HG02885 (cell line): ENCODE results near the gene GPR157.

Experiments used
- ATAC-seq: cut with Tn5 transposase; IDR thresholded peaks from one replicate; pipeline ENCODE4 v1.9.1; 2021; ENCODE audit warnings: mild to moderate bottlenecking; ENCODE audit not compliant: unreplicated experiment, poor library complexity

The GPR157 gene

GRCh38 chr1:9068981-9069325 is 59.9 kb downstream of the GPR157 start:
- no peak for ATAC-seq

GRCh38 chr1:9066945-9067807 is 61.7 kb downstream of the GPR157 start:
- no peak for ATAC-seq

DNA sequence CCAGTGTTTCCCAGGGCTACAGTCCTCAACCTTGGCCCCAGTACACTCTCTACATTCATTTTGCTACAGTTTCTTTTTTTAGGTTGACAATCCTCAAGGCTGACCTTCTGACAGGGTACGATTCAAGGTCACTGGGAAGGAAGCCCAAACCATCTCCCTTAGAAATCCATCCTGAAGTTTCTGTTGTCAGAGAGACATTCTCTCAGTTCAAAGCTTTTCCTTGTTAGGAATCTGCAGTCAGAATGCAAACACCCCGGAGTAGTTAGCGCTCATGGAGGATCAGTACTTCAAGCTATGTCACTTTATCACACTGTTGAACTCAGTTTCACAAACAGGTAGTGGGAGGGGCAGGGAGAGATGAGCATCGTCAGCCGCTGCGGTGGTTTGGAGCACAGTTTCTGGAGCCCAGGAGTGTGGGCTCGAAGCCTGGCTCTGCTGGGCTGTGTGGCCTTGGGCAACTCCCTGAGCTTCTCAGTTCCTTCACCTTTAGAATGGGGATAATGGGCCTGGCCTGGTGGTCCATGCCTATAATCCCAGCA is 63.6 kb downstream of the GPR157 start:
- ATAC-seq: no peak

- no peak for ATAC-seq
Measured at GRCh38 chr1:9062846-9063245, 66.1 kb downstream of the GPR157 start.

GRCh38 chr1:9062021-9062471 is 66.9 kb downstream of the GPR157 start:
- no peak for ATAC-seq

DNA sequence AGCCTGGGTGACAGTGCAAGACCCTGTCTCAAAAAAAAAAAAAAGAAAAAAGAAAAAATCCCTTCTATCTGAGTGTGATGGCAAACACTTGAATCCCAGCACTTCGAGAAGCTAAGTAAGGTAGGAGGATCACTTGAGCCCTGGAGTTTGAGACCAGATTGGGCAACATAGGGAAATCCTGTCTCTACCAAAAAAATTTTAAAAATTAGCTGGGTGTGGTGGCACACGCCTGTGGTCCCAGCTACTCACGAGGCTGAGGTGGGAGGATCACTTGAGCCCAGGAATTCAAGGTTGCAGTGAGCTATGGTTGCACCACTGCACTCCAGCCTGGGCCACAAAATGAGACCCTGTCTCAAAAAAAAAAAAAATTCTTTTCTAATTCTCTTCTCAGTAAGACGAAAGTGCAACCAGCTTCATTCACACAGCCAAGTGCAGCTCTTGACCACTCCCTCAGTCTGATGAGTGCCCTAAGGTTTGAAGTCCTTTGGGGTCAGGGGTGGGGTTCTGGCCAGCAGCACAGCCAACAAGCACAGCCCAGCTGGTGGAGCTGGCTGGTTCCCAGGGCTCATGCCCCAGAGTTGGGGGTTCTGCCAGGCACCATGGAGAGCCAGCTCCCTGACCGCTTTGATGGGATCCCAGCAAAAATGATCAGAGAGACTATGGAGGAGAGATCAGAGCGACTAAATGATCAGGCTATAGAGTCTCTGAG is 67.5 kb downstream of the GPR157 start:
- no peak for ATAC-seq

- no peak for ATAC-seq
Measured at GRCh38 chr1:9059891-9060744, 68.8 kb downstream of the GPR157 start.

DNA sequence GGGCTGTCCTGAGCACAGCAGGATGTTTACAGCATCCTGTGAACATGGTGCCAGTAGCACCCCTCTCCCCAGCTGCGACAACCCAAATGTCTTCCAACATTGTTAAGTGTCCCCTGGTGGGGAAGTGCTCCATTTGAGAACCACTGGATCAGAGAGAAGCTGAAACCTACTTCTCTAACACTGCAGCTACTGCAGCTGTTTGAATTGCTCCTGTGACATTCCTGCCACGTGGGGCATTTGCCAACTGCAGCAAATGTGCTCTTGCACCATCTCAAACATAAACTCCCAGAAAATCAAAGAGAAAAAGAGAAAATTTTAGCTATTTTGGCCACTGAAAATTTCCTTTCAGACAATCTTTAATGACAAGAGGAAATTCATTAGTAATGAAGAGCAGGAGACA is 70.4 kb downstream of the GPR157 start:
- ATAC-seq: no peak

GRCh38 chr1:9057851-9058250 is 71.1 kb downstream of the GPR157 start:
- no peak for ATAC-seq

DNA sequence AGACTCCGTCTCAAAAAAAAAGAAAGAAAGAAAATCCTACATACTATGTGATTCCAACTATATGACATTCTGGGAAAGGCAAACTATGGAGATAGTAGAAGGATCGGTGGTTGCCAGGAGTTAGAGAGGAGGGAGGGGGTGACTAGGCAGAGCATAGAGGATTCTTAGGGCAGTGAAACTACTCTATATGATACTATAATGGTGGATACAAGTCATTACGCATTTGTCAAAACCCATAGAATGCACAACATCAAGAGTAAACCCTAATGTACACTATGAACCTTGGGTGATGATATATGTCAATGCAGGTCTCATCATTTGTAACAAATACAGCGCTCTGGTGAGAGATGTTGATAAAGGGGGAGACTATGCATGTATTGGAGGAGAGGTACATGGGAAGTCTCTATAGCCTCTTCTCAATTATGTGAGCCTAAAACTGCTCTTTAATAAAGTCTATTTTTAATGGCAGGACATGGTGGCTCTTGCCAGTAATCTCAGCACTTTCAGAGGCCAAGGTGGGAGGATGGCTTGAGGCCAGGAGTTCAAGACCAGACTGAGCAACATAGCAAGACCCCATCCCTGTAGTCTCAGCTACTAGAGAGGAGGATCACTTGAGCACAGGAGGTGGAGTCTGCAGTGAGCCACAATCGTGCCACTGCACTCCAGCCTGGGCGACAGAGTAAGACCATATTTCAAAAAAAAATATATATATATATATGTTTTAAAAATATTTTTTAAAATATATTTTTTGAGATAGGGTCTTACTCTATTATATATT is 76.4 kb downstream of the GPR157 start:
- no peak for ATAC-seq

- ATAC-seq: no peak
Measured at GRCh38 chr1:9051379-9051778, 77.5 kb downstream of the GPR157 start.

- no peak for ATAC-seq
Measured at GRCh38 chr1:9050803-9051202, 78.1 kb downstream of the GPR157 start.
